PFSK-1 (cell line): Measurements from ENCODE around the gene TNFRSF1A.

Experiments used
- FOXP2 ChIP-seq: optimal IDR thresholded peaks from 2 replicates; pipeline ENCODE3; 2011; ENCODE audit warnings: borderline replicate concordance, control low read depth, inconsistent platforms; ENCODE audit not compliant: insufficient read depth; ENCODE audit errors: extremely low read length, extremely low read depth
- POLR2AphosphoS5 ChIP-seq: IDR thresholded peaks from 2 replicates; pipeline ENCODE4 v1.6.1; 2012; ENCODE audit warnings: low read depth, mild to moderate bottlenecking, control low read depth, low read length, moderate library complexity
- REST ChIP-seq, 2 experiments: IDR thresholded peaks; 2 replicates each; pipeline versions ENCODE4 v1.6.1 to v1.8.0; 2011 to 2012; ENCODE audit warnings: low read depth in 2 of 2, low read length in 2 of 2, control low read depth in 1 of 2, inconsistent platforms in 1 of 2, mild to moderate bottlenecking in 1 of 2, moderate library complexity in 1 of 2; ENCODE audit not compliant: insufficient read depth in 1 of 2
- SIN3A ChIP-seq: IDR thresholded peaks from 2 replicates; pipeline ENCODE4 v1.6.1; 2012; ENCODE audit warnings: mild to moderate bottlenecking, low read length, moderate library complexity, borderline replicate concordance; ENCODE audit not compliant: insufficient read depth
- TAF1 ChIP-seq: IDR thresholded peaks from 2 replicates; pipeline ENCODE4 v1.6.1; 2012; ENCODE audit warnings: low read length, control low read depth, borderline replicate concordance; ENCODE audit not compliant: insufficient read depth

Gene TNFRSF1A

GRCh38 chr12:6373022-6373787 is 31.3 kb upstream of the TNFRSF1A start:
- no peak for TF ChIP-seq REST (IDR thresholded peaks at IDR 0.05; ENCODE audit: insufficient read depth in 1 of 2, low read depth in 2 of 2, low read length in 2 of 2)
- TF ChIP-seq TAF1, result 0 out of 2 replicates have a peak, but pooled peaks have one; percentile 3

GRCh38 chr12:6372403-6373003 is 30.6 kb upstream of the TNFRSF1A start:
- TF ChIP-seq TAF1, result 0 out of 2 replicates have a peak, but pooled peaks have one; percentile 19
- no peak for TF ChIP-seq FOXP2
- TF ChIP-seq POLR2AphosphoS5, result peak; percentile 69
- TF ChIP-seq SIN3A, result 0 out of 2 replicates have a peak, but pooled peaks have one; percentile 30
- no peak; a peak in 1 of 4 replicates for TF ChIP-seq REST (IDR thresholded peaks at IDR 0.05; ENCODE audit: insufficient read depth in 1 of 2, low read depth in 2 of 2, low read length in 2 of 2)

GRCh38 chr12:6370994-6371754 is 29.3 kb upstream of the TNFRSF1A start:
- TF ChIP-seq SIN3A (0 out of 2 replicates have a peak, but pooled peaks have one; percentile 17), FOXP2 (peak; percentile 82), TAF1 (0 out of 2 replicates have a peak, but pooled peaks have one; percentile 28), POLR2AphosphoS5 (peak; percentile 30; the same call in 1 of the 2 replicates), REST (IDR thresholded peaks at IDR 0.05; ENCODE audit: insufficient read depth in 1 of 2, low read depth in 2 of 2, low read length in 2 of 2) (no peak)

- TF ChIP-seq REST (IDR thresholded peaks at IDR 0.05; ENCODE audit: insufficient read depth in 1 of 2, low read depth in 2 of 2, low read length in 2 of 2) (no peak), SIN3A (no peak), TAF1 (no peak), POLR2AphosphoS5 (no peak), FOXP2 (no peak)
These were observed 28.7 kb upstream of the TNFRSF1A start for GRCh38 chr12:6370576-6370935.
